Fibroblast of the conjunctiva (primary cell): ENCODE results near the gene HIRIP3.
A peak's percentile ranks its signal among the peaks of the same experiment; 100 is the strongest.

Experiments used
- DNase-seq: peaks from one replicate; pipeline ENCODE4 v3.0.0-alpha.2; 2010; ENCODE audit warnings: low read depth

HIRIP3 gene

GRCh38 chr16:29999605-30000004, 4.2 kb upstream of the HIRIP3 start:
- no peak for DNase-seq

DNA sequence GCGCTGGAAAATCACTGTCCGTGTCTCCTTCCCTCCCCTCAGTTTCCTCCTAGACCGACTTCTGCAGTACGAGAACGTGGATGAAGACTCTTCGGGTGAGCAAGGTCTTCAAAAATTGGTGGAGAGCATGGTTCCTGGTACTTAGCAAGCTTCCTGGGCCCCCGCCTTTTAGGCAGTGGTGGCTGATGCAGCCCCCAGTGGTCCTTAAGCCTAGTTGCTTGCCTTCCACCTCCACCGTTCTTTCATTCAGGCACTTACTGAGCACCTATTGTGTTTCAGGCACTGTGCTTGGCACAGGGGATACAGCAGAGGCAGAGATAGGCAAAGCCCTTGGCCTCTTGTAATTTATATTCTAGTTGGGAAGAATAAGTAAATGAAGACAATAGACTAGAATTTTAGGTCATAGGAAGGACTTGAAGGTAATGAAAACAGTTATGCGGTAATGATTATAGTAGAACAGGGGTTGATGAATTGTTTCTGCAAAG, 1.4 kb upstream of the HIRIP3 start:
- no peak for DNase-seq

- DNase-seq = peak; percentile 88
These were observed 721 bp upstream of the HIRIP3 start, which contains the start of gene INO80E for GRCh38 chr16:29995911-29996765. Gene INO80E (plus strand): TSS chr16:29996241. CDS start chr16:29996311, 70 bp downstream.

DNA sequence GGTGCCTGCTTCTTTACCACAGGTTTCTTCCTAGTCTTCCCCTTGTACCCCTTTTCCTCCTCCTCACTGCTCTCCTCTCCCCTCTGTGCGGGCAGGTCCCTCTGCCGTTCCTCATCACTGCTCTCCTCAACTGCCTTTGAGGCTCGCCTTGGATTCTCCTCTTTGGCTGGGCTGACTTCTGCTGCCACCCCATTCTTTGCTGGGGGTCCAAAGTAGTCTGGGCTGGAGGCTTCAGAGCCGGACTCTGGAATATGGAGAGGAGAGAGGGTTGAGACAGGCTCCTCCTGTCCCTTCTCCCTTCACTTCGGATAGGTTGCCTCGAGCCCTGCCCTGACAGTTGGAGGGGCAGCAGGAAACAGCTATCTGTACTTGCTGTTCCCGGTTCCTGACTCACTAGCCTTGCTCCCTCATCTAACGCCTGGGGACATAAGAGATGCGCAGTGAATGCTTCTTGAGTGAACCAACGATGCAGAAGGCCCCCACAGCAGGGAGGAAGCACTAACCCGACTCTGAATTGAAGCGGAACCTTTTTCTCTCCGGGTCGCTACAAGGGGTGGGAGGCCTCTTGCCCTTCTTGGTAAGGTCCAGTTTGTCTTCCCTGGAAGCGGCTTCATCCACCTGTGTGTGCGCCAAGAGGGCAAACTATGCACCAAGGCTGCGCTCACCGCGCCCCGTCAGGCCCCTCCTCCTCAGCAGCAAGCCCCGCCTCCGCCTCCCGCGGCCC, 655 bp downstream of the HIRIP3 start:
- peak; percentile 16 for DNase-seq

DNA sequence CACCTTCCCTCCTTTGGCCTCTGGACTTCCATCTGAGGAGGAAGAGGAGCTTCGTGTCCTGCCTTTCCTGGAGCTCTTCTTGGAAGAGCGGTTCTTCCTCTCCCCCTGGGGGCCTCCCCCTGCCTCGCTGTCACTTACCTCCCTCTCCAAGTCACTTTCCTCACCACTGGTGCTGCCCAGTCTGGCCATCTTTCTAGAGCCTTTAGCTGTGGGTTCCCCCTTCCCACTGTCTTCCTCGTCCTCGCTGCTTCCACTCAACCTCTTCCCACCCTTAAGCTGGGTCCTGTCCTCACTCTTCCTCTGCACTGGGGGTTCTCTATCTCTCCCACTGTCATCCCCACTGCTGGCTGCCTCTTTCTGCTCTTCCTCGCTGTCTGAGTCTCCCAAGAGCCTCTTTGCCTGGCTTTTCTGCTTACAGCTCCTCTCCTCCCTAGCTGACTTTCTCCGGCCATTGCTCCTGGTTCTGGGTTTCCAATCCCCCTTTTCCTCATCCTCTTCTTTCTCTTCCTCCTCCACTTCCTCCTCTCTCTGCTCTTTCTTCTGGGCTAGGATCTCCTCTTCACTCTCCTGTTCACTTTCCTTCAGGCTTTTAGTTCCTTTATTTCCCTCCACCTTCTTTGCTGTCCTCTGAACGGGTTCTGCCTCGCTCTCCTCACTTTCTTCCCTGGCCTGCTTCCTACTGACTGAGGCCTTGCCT, 1.4 kb downstream of the HIRIP3 start:
- no peak for DNase-seq

DNA sequence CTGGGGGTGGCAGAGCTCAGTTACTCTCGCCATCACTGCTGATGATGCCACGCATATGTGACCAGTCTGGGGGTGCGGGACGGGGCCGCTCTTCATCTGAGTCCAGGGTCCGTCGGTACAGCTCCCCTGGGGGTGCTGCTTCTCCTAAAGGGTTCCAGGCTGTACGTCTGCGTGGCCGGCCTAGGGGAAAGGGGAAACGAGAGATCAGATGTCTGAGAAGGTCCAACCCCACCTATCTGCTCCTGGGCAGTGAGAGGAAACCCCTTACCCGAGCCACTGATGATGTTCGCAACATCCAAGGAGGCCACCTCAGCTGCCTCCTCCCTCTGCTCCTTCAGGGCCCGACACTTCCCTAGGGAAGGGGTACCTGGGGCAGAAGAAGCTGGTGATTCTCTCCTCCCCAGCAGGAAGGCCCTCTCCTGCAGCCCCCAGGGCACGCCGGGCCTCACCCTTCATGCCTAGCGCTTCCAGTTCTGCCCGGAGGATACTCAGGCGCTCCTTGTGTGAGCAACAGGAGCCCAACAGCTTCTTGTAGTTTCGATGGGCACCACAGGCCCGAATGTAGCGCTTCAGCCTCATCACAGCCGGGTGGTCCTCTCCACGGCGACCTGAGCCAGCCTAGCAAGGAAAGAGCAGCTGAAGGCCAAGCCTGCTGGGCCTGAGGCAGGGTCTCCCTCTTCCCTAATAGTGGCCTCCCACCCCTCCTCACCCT, 2.1 kb downstream of the HIRIP3 start:
- no peak for DNase-seq

DNA sequence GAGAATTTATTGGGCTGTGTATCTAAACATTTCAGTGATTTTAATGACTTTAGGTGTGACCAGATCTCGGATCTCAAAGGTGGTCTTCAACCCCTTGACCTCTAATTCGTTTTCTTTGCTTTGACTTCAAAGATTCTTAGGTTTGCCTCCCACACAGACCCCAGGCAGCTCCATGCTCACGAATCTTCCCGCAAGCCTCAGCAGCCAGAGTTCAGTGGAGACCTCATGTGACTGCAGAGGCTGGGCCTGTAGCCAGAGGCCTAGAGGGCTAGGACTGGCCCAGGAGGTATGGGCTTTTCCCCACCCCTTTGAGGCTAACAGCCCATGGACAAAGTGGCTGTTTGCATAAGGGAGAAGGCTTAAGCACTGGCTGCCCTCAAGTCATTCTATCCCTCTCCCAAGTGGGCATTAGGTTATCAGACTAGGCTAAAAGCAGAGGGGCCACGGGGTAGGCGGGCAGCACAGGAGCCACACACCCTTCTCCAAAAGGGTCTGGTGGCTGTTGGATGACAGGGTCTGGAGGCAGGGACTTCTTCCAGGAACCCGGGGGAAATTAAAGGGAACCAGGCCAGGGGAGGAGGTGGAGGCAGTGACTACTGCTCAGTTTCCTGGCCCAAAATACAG, 3.0 kb downstream of the HIRIP3 start:
- peak; percentile 40 for DNase-seq

DNA sequence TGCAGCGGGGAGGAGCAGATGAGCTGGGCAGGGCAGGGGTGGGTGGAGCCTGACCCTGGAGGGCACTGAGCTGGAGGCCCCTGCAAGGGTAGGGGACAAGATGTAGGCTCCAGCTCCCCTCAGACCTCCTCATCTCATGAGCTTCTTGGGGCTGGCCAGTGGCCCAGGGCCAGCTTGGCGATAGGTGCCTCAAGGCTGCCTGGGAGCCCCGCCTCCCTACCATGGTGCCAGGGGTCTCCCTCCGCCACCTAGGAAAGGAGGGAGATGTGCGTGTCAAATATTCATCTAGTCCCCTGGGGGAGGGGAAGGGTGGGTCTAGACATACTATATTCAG, 3.9 kb downstream of the HIRIP3 start:
- DNase-seq = no peak

- DNase-seq = no peak
These were observed 4.4 kb downstream of the HIRIP3 start for GRCh38 chr16:29990883-29991570.

DNA sequence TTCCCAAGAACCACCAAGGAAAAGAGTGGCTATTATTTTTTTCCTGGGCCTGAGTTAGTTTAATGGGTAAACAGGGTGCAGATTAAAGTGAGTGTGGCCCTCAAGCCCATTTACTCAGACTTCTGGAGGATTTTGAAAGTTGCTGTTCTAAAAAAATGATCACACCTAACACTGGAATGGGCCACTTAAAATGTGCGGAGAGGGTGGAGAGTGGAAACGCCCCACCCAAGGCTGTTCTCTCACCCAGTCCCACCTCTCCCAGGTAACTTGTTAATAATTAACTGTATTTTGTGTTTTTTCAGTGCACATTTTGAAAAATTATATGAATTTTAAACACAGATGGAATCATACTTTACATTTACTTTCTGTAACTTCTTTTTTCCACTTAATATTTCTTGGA, 5.4 kb downstream of the HIRIP3 start:
- DNase-seq = no peak

DNA sequence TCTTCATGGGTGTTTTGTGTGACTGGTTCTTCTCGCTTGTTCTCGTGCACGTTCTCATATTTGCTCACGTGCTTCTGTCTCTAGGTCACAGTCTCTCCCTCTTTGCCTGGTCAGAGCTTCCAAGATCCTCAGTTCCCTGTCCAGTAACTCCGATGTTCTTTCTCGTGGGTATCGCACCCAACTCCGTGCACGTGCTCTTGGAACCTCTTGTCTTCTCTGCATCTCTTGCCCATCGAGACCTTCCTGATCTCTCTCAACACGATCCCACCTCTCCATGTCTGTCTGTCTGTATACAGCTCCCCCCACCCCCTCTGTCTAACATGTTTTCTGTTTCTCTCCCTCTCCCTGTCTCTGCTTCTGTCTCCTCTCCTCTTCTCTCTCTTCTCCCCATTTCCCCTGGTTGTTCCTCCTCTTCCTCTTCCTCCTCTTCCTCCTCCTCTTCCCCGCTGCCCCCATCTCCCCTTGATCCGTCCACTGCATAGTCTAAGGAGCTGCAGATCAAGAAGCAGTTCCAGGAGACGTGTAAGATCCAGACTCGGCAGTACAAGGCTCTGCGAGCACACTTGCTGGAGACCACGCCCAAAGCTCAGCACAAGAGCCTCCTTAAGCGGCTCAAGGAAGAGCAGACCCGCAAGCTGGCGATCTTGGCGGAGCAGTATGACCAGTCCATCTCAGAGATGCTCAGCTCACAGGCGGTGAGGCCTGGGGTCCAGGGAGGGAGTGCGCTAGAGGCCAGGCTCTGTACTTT, 6.1 kb downstream of the HIRIP3 start:
- no peak for DNase-seq

GRCh38 chr16:29988346-29989075, 6.9 kb downstream of the HIRIP3 start:
- DNase-seq = no peak

DNA sequence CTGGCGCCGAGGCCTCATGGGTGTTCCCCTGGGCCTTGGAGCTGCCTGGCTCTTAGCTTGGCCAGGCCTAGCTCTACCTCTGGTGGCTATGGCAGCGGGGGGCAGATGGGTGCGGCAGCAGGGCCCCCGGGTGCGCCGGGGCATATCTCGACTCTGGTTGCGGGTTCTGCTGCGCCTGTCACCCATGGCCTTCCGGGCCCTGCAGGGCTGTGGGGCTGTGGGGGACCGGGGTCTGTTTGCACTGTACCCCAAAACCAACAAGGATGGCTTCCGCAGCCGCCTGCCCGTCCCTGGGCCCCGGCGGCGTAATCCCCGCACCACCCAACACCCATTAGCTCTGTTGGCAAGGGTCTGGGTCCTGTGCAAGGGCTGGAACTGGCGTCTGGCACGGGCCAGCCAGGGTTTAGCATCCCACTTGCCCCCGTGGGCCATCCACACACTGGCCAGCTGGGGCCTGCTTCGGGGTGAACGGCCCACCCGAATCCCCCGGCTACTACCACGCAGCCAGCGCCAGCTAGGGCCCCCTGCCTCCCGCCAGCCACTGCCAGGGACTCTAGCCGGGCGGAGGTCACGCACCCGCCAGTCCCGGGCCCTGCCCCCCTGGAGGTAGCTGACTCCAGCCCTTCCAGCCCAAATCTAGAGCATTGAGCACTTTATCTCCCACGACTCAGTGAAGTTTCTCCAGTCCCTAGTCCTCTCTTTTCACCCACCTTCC, 7.9 kb downstream of the HIRIP3 start:
- DNase-seq = no peak

DNA sequence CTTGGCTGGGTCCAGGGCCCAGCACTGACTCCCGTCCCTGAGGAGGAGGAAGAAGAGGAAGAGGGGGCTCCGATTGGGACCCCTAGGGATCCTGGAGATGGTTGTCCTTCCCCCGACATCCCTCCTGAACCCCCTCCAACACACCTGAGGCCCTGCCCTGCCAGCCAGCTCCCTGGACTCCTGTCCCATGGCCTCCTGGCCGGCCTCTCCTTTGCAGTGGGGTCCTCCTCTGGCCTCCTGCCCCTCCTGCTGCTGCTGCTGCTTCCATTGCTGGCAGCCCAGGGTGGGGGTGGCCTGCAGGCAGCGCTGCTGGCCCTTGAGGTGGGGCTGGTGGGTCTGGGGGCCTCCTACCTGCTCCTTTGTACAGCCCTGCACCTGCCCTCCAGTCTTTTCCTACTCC, 8.5 kb downstream of the HIRIP3 start:
- no peak for DNase-seq

- DNase-seq = no peak
These were observed 9.2 kb downstream of the HIRIP3 start for GRCh38 chr16:29986231-29986630.

DNA sequence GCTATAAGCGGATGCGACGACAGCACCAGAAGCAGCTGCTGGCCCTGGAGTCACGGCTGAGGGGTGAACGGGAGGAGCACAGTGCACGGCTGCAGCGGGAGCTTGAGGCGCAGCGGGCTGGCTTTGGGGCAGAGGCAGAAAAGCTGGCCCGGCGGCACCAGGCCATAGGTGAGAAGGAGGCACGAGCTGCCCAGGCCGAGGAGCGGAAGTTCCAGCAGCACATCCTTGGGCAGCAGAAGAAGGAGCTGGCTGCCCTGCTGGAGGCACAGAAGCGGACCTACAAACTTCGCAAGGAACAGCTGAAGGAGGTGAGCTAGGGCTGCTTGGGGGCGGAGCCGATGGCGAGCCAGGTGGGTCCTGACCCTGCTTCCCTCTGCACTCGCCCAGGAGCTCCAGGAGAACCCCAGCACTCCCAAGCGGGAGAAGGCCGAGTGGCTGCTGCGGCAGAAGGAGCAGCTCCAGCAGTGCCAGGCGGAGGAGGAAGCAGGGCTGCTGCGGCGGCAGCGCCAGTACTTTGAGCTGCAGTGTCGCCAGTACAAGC, 10.1 kb downstream of the HIRIP3 start:
- no peak for DNase-seq

GRCh38 chr16:29984764-29985147, 10.7 kb downstream of the HIRIP3 start:
- DNase-seq = no peak

GRCh38 chr16:29984137-29984763, 11.2 kb downstream of the HIRIP3 start:
- no peak for DNase-seq
